Right lobe of liver (tissue), 6 donors: ENCODE data around the gene SHANK2. TPM values are rescaled to one million over a fixed set of nuclear protein-coding genes. Genes with fewer than 3 reads are reported as not detected.

Experiments used
- ATAC-seq, 4 donors: fragments of 200-7000 bp; cut with Tn5 transposase; one replicate each; pipeline ENCODE4 v1.9.1; 2020; ENCODE audit warnings: mild to moderate bottlenecking in 4 of 4, moderate library complexity in 4 of 4
- DNase-seq, 3 donors: peaks; one replicate each; pipeline ENCODE4 v3.0.0-alpha.2; 2020
- H3K27ac ChIP-seq, 3 donors: fragments of 200-600 bp; one replicate each; pipeline ENCODE4 v1.8.0; 2022
- H3K27me3 ChIP-seq, 2 donors: fragments of 200-600 bp; one replicate each; pipeline ENCODE4 v1.8.0; 2022
- H3K36me3 ChIP-seq, 4 donors: fragments of 200-600 bp; sonication (generic) in 1 of 4; one replicate each; pipeline versions ENCODE4 v1.5.1 to v1.8.0; 2017 to 2022; ENCODE audit warnings: control low read depth in 1 of 4
- H3K4me1 ChIP-seq, 4 donors: fragments of 200-600 bp; sonication (generic) in 1 of 4; one replicate each; pipeline versions ENCODE4 v1.5.1 to v1.8.0; 2017 to 2022; ENCODE audit warnings: control low read depth in 1 of 4
- H3K4me3 ChIP-seq, 3 donors: fragments of 200-600 bp; one replicate each; pipeline ENCODE4 v1.8.0; 2022
- H3K9me3 ChIP-seq, 4 donors: fragments of 200-600 bp; sonication (generic) in 1 of 4; one replicate each; pipeline versions ENCODE4 v1.5.1 to v1.8.0; 2017 to 2022; ENCODE audit warnings: control low read depth in 1 of 4
- POLR2A ChIP-seq: fragments of 450-650 bp; IDR thresholded peaks from one replicate; pipeline ENCODE4 v1.6.1; 2017; ENCODE audit warnings: antibody characterized with exemption, mild to moderate bottlenecking
- WGBS: methylation state at CpG from one replicate; pipeline ENCODE4 v1.1.6; 2018; ENCODE audit warnings: low coverage, low lambda C conversion rate; ENCODE audit not compliant: insufficient coverage; ENCODE audit errors: missing lambda C conversion rate; 5-methylcytosine and 5-hydroxymethylcytosine counted together
- intact Hi-C, 2 donors: fragments of 100-400 bp; cut with DNase I; formaldehyde crosslinking; loops; one replicate each; pipeline versions ENCODE4 v1.11.2 to v1.14.1; 2022
- total RNA-seq, 6 experiments: library from RNA; depleted of rRNA in 2 of 6; stranded (reverse); fragments of >200 nt in 2 of 6; fragmentation: NEBNext Ultra II Directional in 3 of 6; extraction: Animal tissue kit (Norgen Biotek cat#: 25700) in 3 of 6; gene quantifications; one replicate each; pipeline versions ENCODE4 v1.1.0 to v1.2.4, GENCODE V29; 2016 to 2023
- TF ChIP-seq, protein P1 (sequence below), 4 donors: fragments of 200-600 bp in 3 of 4; fragments of 450-650 bp in 1 of 4; IDR thresholded peaks; one replicate each; pipeline versions ENCODE4 v1.5.1 to v1.8.0; 2016 to 2022; ENCODE audit warnings: antibody characterized with exemption in 4 of 4, mild to moderate bottlenecking in 2 of 4
- donor health status: DM: no; HTN: yes; CAD: no.
- donor health status: DM: no; HTN: no; CAD: no.
- donor health status: DM: no; HTN: no; CAD: no.
- donor health status: DM: no; HTN: yes; CAD: no.
- donor health status: DM: no; HTN: yes; CAD: no.

SHANK2 gene
- total RNA-seq, 6 experiments from 2014 or later = 21.9 to 50.3 (median 30.9) TPM

GRCh38 chr11:71298761-71299181 is 46.4 kb upstream of the SHANK2 start:
- no peak overlapping the region for H3K27ac ChIP-seq
- no peaks in the 10 kb centered on the region for H3K36me3 ChIP-seq
- H3K4me3 ChIP-seq = no peak overlapping the region
- H3K9me3 ChIP-seq = no peaks in the 10 kb centered on the region
- H3K27me3 ChIP-seq = no peaks in the 10 kb centered on the region
- WGBS = 80% methylated on average over 1 of the region's 14 CpGs
- intact Hi-C loops = no loop called here
- DNase-seq (peak in 1 of 3 donors; percentile 18), ATAC-seq (no peak)
- TF ChIP-seq, protein P1, sequence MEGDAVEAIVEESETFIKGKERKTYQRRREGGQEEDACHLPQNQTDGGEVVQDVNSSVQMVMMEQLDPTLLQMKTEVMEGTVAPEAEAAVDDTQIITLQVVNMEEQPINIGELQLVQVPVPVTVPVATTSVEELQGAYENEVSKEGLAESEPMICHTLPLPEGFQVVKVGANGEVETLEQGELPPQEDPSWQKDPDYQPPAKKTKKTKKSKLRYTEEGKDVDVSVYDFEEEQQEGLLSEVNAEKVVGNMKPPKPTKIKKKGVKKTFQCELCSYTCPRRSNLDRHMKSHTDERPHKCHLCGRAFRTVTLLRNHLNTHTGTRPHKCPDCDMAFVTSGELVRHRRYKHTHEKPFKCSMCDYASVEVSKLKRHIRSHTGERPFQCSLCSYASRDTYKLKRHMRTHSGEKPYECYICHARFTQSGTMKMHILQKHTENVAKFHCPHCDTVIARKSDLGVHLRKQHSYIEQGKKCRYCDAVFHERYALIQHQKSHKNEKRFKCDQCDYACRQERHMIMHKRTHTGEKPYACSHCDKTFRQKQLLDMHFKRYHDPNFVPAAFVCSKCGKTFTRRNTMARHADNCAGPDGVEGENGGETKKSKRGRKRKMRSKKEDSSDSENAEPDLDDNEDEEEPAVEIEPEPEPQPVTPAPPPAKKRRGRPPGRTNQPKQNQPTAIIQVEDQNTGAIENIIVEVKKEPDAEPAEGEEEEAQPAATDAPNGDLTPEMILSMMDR (IDR thresholded peaks at IDR 0.05) = no peak
- TF ChIP-seq POLR2A = no peak
- no peaks in the 10 kb centered on the region for H3K4me1 ChIP-seq

DNA sequence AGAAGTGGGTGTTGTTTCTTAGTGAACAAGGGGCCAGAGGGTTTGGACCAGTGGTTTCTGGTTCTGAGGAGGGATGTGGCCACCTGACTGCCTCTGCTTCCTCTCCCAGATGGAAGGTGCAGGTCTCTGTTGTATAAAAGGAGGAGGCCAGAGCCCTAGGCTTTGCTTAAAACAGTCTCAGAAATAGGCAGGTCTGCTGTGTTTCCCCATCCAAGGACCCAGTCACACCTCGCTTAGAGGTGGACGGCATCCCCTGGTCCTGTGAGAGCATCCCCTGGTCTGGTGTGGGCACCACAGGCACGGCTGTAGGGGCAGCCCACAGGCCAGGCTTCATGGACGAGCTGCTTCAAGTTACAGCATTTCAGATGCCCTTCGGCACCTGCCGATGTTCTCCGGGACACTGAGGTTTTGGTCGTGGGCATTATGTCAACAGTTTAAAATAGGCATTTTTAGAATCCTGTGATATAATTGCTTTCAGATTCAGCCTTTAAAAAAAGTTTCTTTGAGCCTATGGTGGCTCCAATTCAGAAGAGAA is 45.7 kb upstream of the SHANK2 start:
- no peaks in the 10 kb centered on the region for H3K27me3 ChIP-seq
- no peak overlapping the region for H3K27ac ChIP-seq
- H3K9me3 ChIP-seq = no peaks in the 10 kb centered on the region
- H3K36me3 ChIP-seq = no peaks in the 10 kb centered on the region
- DNase-seq (peak in 1 of 3 donors; percentile 25), ATAC-seq (no peak)
- no peaks in the 10 kb centered on the region for H3K4me1 ChIP-seq
- TF ChIP-seq, protein P1 (IDR thresholded peaks at IDR 0.05) = no peak
- TF ChIP-seq POLR2A = no peak
- 17% methylated on average over 1 of the region's 8 CpGs for WGBS
- H3K4me3 ChIP-seq = no peak overlapping the region
- intact Hi-C loops = no loop called here

DNA sequence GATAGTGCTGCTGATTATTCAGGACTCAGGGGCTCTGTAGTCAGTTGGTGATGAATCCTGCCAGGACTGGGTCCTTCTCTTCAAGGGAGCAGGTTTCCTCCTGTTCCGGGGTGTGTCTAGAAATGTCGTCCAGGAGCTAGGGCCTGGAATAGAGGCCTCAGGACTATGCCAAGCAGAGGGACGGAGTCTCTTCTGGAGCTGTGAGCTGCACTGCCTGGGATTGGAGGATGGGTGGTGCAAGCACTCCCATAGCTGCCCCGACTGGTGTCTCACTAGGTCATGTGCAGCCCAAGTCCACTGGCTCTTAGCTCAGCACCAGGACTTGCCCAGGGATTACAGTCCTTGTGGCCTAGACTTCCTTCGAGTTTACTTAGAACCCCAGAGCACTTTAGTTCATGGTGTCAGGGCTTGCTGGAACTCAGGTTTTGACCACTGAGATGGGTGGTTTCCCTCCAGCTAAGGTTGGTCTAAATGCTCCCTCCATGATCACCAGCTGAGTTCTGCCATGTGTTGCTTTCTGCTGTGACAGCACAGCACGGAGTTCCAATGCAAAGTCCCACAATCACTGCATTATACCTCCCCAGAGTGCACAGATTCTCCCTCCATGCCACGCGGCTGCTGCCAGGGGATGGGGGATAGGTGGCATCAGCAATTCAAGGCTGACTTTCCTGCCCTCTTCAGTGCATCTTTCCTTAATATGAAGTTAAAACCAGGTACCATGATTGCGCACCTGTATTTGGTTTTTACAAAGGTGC is 42.6 kb upstream of the SHANK2 start:
- H3K9me3 ChIP-seq = no peaks in the 10 kb centered on the region
- H3K36me3 ChIP-seq = no peaks in the 10 kb centered on the region
- no peaks in the 10 kb centered on the region for H3K27me3 ChIP-seq
- WGBS = 100% methylated on average over 1 of the region's 9 CpGs
- peak in 1 of 3 donors; percentile 8 for DNase-seq
- ATAC-seq = no peak
- TF ChIP-seq, protein P1 (IDR thresholded peaks at IDR 0.05) = no peak
- TF ChIP-seq POLR2A = no peak
- no peak overlapping the region for H3K4me3 ChIP-seq
- no peak overlapping the region for H3K27ac ChIP-seq
- no peaks in the 10 kb centered on the region for H3K4me1 ChIP-seq
- intact Hi-C loops = no loop called here

- H3K9me3 ChIP-seq = no peaks in the 10 kb centered on the region
- TF ChIP-seq, protein P1 (IDR thresholded peaks at IDR 0.05) = no peak
- TF ChIP-seq POLR2A = no peak
- H3K36me3 ChIP-seq = no peaks in the 10 kb centered on the region
- no peak overlapping the region for H3K27ac ChIP-seq
- intact Hi-C loops = no loop called here
- no CpG with 5 or more reads among the region's 3 CpGs for WGBS
- ATAC-seq (no peak), DNase-seq (peak in 1 of 3 donors; percentile 16)
- no peaks in the 10 kb centered on the region for H3K4me1 ChIP-seq
- no peak overlapping the region for H3K4me3 ChIP-seq
- H3K27me3 ChIP-seq = no peaks in the 10 kb centered on the region
Measured at GRCh38 chr11:71293961-71294782, 41.8 kb upstream of the SHANK2 start.
